COLO829 (cell line): Measurements from ENCODE around the gene SVBP.

Experiments used
- DNase-seq: peaks from one replicate; pipeline ENCODE4 v3.0.0; 2012; ENCODE audit warnings: low spot score

The SVBP gene

DNA sequence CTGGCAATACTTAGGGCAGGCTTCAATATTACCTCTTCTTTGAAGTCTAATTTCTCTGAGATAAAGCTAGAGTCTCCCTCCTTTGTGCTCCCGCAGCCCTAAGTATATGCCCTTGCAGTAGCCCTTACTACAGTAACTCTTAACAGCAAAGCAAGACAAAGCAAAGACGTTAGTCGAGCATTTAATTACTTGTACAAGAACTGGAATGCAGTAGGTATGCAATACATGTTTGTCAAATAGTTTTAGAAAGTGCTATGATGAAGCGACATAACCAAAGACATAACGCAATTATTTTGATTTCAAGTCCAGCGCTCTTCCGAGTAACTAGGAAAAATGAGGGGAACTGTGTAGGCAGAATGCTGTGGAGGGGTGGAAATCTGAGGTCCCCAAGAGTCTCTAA is 51.9 kb downstream of the SVBP start:
- DNase-seq: no peak

DNA sequence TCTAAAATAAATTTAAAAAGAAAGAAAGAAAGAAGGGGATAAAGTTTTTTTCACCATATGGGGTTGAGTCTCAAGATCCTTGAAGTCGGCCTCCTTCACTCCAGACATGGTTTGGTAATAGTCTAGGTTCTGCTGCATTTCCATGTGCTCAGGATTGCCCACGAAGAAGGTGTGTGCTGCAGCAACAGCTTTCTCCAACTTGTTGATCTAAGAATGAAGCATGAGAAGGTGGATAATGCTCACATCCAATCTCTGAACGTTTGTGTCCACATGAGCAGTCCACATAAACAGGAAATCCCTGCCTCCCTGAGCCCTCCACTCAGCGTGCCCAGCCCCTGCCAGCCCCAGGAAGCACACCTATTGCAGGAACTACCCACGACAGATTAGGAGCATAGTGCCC is 54.9 kb downstream of the SVBP start:
- no peak for DNase-seq

DNA sequence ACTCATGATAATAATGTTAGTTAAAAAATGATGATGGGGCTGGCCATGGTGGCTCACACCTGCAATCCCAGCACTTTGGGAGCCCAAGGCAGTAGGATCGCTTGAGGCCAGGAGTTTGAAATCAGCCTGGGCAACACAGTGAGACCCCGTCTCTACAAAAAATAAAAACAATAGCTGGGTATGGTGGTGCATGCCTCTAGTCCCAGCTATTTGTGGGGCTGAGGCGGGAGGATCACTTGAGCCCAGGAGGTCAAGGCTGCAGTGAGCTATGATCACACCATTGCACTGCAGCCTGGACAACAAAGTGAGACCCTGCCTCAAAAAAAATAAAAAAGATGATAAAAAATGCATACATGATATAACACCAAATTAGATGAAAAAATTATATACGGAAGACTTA is 55.6 kb downstream of the SVBP start:
- DNase-seq: no peak

DNA sequence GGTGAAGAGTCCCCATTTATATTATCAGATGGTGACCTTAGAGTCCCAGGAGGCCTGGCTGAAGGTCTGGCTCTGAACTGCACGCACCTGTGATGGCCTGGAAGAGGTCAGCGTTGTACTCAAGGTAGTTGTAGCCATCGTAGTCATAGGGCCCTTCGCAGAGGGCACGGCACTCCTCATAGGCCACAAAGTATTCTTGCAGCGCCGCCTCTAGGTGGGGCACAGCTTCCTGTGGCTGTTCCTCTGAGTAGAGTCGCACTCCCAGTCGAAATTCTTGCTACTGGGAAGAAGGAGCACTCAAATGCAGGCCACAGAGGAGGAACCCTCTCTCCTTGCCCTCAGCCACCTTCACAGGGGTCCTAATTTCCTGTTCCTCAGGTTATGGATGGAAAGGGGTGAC is 58.1 kb downstream of the SVBP start:
- DNase-seq: no peak

DNA sequence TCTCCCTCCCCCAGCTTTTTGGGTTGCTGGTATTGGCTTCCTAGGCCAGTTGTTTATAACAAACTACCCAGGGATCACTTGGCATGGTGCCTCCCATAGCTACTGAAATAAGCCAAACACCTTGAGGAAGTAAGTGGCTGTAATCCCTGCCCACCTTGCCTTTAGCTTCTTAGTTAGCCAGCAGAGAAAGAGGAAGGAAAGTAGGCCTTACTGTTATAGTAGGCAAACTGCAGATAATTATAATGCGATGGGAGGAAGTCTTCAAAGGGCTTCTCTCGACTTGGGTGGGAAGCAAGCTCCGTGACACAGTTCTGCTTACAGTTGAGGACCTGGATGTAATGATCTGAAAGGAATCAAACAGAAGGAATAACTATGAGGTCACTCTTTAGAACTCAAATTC is 58.6 kb downstream of the SVBP start:
- no peak for DNase-seq

DNA sequence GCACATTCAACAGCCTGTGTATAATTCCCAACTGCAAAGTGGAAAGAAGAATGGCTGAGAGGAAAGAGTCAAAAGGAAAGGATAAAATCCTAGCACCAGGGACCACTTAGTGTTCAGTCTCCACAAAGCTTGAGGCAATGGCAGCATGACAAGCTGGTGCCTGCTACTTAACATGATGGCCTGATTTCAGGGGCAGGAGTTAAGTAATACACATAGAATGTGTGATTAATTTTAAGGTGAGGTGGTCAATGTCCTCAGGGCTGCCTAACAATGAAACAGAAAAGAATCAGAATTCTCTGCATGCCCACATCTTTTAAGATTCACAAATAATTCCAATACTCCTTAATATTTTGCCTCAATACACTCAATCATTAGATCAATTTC is 59.3 kb downstream of the SVBP start:
- no peak for DNase-seq
